HG03571 (cell line): Measurements from ENCODE around the gene EIF4E1B.

Experiments
- ATAC-seq: cut with Tn5 transposase; IDR thresholded peaks from one replicate; pipeline ENCODE4 v1.9.1; 2021; ENCODE audit not compliant: unreplicated experiment

Gene EIF4E1B

DNA sequence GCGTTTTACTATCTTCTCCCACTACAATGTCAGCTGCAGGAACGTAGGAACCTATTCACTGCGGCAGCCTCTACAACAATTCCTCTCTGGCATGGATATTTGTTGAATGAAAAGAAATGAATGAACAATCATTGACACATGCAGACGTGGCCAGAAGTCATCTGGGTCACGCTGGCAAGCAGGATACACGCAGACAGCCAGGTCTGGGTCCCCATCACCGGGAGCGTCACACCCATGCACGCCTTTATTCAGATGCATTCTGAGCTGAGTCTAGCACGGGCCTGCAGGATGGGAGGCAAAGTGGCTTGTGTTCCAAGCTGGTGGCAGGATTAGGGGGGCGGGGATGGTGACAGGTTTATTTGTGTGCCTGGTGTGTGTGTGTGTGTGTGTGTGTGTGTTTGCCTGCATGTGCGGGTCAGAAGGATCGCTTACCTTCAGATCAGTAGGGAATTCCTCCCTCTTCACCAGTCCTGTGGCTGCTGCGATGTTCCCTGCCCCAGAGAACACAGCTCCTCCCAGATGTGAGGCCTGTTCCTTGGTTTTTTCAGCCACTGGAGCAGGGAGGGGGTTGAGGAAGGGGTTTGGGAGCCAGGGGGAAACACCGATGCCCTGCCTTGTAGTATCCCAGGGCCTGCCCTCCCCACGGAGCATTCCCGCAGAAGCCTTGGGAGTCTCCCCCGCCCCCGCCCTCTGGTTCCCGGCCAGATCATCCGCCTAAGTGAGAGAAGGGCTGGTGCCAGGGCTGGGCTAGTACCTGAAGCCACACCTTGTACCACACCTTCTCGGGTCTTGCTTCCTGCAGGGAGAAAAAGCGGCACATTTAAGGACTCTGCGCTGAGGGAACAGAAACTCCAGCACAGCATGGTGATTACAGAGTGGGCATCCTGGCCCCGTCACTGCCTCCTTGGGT, 4.3 kb upstream of the EIF4E1B start:
- no peak for ATAC-seq

DNA sequence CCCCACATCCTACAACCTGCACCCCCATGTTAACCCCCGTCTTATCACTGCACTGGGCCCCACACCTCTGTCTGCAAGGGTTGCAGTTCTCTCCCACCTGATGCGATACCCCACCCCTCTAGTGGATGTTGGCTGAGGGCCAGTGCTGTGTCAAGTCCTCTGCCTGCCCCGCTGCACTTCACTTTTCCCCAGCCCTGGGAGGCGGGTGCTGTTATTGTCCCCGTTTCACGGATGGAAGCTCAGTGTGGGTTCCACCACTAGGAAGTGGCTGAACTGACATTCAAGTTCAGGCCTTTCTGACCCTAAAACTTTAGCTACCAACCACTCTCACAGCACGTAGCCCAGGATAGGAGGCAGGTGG, 3.6 kb upstream of the EIF4E1B start:
- ATAC-seq, result no peak

DNA sequence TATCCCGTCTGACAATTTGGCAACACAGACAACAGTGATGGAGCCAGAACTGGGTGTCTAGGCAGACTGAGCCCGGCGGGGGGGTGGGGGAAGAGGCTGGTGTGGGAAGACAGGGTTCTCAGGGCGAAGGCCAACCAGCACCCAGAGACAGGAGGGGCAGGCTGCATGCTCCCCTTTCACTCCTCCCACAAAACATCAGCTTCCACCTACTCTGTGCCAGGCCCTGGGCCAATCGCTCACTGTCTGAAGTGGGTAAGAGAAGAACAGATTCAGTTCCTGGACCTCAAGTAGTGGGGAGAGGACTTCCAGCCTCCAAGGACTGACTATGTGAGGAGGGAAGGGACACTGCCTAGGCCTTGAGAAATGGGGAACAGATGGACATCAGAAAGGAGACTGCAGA, 2.9 kb upstream of the EIF4E1B start:
- ATAC-seq, result no peak

DNA sequence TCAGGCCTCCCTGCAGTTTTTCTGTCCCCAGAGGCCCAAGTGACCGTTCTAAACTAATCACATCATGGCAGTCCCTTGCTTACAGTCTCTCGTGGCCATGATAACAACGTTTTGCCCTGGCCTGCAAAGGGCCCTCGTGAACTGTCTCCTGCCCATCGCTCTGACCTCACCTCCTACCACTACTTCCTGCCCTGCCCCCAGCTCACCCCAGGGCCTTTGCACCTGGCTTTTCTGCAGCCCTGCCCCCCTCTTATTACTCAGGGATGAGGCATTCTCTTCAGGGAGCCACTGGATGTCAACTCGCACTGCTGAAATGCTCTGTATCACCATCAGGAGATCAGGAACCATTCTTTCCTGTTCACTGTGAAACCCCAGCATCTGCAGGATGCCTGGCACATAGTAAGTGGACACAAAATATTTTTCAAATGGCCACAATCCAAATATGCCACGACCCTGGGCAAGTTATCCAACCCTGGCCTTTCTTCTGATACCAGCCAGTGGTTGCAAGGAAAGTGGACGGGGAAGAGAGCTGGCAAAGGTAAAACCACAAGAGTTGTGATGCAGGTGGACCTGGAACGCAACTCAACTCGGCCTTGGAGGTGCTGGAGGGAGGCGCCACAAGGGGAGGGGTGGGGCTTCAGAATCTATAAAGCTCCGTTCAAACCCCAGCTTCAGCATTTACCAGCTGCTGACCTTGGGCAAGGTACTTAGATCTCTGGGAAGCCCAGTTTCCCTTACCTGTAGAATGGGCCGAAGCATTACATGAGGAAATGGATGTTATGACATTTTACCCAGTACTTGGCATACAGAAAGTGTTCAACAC, 1.9 kb upstream of the EIF4E1B start:
- ATAC-seq, result no peak

DNA sequence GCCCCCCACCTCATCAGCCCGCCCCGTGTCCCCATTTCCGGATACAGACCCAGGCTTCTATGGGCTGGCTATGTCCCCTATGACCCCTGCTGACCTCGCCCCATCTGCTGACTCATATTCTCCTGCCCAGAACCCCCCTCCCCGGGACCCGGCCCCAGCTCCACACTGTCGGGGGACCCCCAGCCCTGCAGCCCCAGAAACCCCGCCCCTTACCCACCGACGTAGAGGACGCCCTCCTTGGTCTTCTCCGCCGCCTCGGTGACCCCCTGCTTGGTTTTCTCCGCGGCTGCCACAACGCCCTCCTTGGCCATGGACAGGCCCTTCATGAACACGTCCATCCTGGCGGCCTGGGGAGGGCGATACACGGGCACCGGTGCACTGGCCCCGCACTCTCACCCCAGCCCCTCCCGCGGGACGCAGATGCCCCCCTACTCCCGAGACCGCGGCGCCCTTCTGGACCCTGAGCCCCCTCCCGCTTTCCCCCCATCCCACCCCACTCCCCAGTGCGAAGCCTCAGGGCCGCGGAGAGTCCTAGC, 1.1 kb upstream of the EIF4E1B start:
- ATAC-seq, result no peak

DNA sequence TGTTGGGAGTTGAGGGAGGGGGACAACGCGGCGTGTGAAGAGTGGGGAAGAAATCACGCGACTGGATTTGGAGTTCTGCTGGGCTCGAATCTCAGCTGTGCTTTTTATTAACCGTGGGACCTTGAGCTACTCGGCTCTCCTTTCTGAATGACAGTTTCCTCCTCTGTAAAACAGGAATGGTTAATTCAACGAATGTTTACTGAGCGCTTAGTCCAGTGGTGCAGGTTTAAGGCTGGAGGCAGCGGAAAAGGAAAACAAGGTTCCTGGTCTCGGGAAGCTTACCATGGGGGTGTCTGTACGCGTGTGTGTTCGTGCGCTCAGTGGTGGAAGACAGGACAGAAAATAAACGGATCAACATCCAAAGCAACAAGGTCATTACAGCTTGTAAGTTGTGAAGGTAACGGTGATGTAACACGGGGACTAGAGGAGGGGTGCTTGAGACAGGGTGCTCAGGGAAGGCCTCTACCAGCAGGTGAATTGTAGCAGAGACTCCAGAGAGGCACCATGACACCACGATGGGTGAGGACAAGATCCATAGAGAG, 277 bp downstream of the EIF4E1B start:
- no peak for ATAC-seq

DNA sequence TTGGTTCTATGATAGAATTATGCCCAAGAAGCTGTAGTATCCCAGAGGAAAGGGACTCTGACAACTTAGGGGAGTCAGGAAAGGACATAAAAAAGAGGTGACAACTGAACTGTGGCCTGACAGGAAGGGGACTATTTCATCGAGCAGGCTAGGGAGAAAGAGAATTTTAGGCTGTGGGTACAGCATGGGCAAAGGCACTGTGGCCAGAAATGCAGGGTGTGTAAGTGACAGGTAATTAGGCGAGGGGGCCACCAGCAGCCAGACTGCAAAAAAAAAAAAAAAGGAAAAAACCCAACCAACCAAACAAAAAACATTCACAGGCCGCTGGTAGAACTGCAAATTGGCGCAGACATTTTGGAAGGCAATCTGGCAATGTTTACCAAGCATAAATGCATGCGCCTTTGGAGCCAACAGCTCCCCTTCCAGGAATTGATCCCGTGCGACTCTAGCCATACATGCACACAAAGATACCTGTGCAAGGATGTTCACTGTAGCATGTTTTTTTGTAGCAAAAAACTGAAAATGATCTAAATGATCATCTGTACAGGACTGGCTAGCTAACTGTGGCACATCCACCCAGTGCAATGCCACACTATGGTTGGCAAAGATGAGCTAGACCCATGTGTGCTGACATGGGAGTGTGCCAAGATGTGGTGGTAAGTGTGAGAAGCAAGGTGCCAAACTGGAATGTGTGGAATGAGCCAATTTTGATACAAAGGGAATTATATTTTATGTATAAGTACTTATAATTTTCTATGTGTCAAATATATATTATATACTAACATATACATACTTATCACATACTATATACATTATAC, 1.1 kb downstream of the EIF4E1B start:
- ATAC-seq, result no peak

DNA sequence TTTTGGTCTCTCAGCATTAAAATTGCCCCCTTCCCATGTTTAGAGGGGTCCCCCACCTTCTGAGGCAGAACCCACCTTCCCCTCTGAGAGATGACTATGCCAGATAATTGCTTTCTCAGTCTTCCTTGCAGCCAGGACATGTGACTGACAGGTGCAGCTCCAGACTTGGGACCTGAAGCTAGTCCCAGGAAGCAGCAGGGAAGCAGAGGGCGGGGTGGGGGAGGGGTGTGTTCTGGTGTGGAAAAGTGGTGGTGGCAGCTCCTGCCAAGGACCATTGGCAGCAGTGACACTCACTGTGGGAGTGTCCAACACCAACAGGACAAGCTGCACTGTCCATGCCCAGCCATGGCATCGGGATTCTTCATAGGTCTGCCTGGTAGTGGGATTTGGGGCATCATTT, 2.3 kb downstream of the EIF4E1B start:
- ATAC-seq, result no peak

DNA sequence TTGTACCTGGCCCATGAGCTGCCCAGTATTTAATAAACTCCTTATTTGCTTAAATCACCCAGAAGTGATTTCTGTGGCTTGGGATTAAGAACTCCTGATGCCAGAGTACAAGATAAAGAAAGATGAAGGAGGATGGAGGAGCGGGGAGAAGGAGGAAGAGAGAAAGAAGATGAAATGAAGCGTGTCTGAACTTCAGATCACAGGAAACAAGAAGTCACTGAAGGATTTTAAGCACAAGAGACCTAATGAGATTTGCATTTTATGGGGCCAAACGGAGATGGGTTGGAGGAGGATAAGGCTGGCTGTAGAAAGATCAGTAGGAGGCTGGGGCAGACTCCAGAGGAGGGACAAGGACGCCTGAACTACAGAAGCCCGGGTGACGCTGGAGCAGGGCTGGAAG, 3.1 kb downstream of the EIF4E1B start:
- ATAC-seq, result no peak

DNA sequence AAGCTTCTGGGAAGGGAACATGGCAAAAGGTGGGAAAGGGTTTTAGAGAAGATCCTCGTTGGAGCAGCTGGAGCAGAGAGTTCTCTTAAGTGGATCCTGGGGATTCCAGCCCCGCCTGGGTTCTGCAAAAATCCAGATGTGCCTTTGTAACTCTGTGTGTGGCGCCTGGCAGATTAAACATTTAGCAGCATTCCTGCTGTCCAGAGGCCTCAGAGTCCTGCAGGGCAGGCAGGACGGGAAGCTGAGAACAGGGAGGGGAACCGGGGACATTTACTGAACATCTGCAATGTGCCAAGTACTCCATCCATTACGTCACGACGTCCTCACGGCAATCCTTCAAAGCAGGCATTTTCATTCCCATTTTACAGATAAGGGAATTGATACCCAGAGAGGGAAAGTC, 6.0 kb downstream of the EIF4E1B start:
- ATAC-seq, result no peak

DNA sequence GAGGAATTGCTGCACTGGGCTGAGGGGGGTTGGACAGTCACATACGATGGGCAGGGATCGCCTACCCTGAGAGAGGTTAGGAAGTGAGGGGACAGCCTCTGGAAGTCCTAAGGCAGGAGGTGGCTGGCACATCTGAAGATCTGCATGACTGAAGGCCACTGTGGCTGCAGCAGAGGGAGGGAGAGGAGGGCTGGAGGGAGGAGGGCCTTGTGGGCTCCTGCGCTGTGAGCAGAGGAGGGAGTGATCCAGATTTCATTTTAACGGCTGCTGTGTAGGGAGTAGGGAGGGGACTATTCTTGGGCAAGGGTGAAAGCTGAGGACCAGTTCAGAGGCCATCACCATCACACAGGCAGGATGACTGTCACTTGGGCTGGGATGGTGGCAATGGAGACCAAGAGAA, 7.1 kb downstream of the EIF4E1B start:
- no peak for ATAC-seq

DNA sequence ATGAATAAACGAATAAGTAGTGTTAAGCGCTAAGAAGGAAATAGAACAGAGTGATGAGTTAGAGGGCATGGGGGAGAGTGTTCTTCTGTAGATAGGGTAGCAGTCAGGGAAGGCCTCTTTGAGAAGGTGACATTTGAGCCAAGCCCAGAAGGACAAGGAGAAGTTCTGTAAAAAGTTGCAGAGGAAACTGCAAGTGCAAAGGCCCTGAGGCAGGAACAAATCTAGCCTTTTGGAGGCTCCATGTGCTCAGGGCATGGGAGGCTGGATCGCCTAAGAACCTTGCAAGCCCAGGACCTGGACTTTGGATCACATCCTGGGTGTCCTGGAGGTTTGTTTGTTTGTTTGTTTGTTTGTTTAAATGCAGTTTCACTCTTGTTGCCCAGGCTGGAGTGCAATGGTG, 8.0 kb downstream of the EIF4E1B start:
- no peak for ATAC-seq

DNA sequence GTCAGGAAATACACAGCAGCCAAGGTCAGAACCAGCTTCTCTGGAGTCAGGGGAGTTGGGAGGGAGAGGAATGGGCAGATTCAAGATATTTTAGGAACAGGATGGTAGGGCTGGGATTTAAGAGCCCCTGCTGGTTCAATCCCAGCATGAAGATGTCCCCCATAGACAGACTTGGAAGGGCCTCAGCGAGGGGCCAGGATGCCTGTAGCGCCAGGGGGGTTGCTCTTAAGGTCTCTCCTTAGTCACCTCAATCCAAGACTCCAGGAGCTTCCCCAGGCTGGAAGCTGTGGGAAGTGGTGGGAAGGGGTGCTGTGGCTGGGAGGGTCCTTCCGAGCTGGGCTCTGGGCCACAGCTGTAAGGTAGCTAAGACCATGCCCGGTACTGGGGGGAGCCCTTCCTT, 8.7 kb downstream of the EIF4E1B start:
- ATAC-seq, result no peak

DNA sequence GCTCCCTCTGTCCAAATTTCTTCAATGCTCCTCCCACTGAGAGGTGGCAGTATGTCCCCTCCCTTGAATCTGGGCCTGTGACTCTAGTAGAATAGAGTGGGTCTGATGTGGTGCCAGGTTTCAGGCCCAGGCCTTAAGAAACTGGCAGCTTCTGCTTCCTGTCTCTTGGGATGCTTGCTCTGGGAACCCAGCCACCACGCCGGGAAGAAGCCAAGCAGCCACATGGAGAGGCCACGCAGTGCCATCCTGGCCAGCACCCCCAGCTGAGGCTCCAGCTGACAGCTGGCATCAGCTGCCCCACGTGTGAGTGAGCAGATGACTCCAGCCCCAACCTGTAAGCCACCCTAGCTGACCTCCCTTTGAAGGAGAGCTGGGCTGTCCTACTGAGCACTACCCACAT, 9.5 kb downstream of the EIF4E1B start:
- no peak for ATAC-seq

DNA sequence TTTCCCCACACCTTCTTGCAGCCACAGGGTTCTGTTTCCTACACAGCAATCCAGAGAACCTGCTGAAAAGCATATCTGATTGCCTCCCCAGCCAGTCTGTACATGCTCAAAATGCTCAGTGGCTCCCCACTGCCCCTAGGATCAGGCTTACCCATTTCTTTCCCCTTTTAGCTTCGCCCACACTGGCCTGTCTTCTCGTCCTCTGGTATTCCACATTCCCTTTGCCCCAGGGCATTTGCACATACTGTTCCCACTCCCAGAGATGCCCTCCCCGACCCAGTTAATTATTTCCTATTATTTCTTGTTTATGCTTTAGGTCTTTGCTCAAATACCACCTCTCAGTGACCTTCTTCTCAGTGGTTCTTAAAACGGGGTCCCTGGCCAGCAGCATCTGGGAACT, 10.1 kb downstream of the EIF4E1B start:
- no peak for ATAC-seq

DNA sequence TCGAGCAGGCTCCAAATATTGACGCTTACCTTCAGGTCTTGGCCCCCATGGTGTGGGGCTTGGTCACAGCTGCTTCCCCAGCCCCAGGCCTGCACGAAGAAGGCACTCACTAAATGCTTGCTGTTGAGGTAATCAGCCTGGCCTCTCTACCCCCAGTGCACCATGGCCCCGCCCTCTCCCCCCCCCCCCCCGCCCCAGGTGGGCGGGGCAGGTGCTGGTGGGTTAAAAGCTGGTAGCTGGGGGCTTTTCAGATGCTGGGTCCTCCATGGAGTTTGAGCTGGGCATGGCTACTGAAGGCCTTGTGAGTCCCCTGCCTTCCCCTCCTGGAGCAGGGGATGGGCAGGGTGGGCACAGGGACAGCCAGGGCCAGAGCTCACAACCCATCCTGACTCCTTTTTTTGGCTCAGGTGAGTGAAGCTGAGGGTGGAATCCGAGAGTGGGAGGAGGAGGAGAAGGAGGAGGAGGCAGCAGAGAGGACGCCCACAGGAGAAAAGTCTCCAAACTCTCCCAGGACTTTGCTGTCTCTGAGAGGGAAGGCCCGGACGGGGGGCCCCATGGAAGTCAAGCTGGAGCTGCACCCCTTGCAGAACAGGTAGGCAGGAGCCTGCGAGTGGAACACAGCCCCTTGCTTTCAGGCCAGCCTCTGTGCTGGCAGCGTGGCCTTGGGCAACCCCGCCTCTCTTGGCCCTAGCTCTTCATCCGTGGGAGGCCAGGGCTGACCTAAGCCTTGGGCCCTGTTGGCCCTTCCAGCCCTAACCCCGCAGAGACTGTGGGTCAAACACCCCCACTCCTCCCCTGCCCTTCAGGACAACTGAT, 12.4 kb downstream of the EIF4E1B start:
- no peak for ATAC-seq

DNA sequence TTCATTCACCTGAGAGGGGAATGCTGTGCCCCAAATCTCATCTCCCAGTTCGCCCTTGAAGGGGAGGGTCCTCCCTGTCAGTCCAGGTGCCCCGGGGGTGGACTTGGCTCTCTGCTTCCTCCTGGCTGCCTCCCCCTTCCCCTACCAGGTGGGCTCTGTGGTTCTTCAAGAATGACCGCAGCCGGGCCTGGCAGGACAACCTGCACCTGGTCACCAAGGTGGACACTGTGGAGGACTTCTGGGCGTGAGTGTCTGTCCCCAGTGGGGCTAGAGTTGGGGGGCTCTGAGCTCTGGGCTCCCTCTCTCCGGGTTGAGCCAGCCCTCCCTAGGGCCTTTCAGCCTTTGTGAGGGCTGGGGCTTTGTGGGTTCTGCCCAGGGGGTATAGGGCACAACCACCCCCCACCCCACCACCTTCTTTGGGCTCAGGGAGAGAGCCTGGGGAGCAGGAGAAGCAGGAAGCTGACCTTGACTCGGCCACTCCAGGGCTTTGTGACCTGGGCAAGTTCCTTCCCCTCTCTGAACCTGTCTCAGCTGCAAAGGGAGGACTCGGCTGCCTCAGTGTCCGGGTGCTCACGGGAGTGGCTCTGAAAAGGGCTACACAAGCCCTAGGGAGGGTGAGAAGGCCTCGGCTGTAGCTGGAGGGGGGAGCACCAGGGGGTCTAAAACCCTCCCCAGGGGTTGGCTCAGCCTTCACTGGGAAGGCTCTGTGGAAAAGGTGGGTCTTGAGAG, 13.2 kb downstream of the EIF4E1B start:
- no peak for ATAC-seq

DNA sequence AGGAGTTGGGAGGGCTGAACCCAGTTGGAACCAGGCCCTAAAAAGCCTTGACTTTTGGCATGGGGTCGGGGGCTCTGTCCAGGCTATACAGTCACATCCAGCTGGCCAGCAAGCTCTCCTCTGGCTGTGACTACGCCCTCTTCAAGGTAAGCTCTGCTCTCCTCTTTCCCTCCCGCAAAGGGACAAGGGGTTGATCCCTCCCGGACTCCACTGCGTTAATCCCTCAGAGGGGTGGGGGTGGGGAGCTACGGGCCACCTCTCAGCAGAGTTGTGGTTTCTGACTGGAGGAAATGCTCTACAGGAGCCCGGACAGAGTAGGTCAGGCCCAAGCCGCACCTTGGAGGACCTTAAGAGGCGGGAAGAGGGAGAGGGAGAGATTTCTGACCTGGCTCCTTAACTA, 13.8 kb downstream of the EIF4E1B start:
- no peak for ATAC-seq

DNA sequence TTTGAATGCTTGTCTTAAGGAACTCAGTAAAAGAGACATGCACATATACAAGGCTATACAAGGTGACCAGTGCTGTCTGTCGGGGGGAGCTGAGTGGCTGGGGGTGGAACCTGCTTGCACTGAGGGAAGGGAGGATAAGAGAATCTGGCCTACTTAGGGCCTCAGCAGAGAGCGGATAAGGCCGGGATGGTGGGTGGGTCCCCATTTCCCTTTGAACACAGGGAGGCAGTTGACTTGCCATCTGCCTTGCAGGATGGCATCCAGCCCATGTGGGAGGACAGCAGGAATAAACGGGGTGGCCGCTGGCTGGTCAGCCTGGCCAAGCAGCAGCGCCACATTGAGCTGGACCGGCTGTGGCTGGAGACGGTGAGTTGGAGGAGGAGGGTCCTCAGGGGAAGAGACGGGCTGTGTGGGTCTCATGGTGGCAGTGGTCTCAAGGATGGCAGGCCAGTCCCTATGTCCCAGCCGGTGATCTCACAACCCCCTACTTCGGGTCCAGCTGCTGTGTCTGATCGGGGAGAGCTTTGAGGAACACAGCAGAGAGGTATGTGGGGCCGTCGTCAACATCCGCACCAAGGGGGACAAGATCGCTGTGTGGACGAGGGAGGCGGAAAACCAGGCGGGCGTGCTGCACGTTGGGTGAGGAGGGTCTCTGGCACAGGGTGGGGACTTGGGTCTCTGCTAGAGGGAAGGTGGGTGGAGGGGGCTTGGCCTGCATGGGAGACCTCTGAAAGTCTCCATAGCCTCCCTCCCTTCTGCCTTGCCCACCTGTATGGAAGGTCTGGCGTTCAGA, 14.6 kb downstream of the EIF4E1B start:
- ATAC-seq, result no peak
